GM23338 (cell line): ENCODE results near the gene HOXC5. TPM values are rescaled to one million over a fixed set of nuclear protein-coding genes. Genes with fewer than 3 reads are reported as not detected.

Experiments
- ATAC-seq: fragments of 200-7000 bp; cut with Tn5 transposase; 3 replicates; pipeline ENCODE4 v1.9.1; 2020
- DNase-seq: peaks from one replicate; pipeline ENCODE4 v3.0.0-alpha.2; 2015; ENCODE audit warnings: low spot score
- H2AFZ ChIP-seq: fragments of 200-600 bp; sonication (generic); 2 replicates; pipeline ENCODE4 v1.8.0; 2016; ENCODE audit warnings: antibody characterized with exemption, mild to moderate bottlenecking, moderate library complexity
- H3F3A ChIP-seq: fragments of 200-600 bp; sonication (generic); replicated peaks from 2 replicates; pipeline ENCODE4 v1.8.0; 2017; ENCODE audit warnings: antibody characterized with exemption, mixed run types, low read depth
- H3K27ac ChIP-seq: fragments of 200-600 bp; sonication (generic); 2 replicates; pipeline ENCODE4 v1.6.1; 2016; ENCODE audit warnings: low read depth
- H3K27me3 ChIP-seq: fragments of 200-600 bp; sonication (generic); 2 replicates; pipeline ENCODE4 v1.8.0; 2016; ENCODE audit warnings: mild to moderate bottlenecking, mixed run types, moderate library complexity; ENCODE audit not compliant: insufficient read depth
- H3K36me3 ChIP-seq: fragments of 200-600 bp; sonication (generic); 2 replicates; pipeline ENCODE4 v1.8.0; 2016; ENCODE audit warnings: mild to moderate bottlenecking; ENCODE audit not compliant: insufficient read depth
- H3K4me1 ChIP-seq: fragments of 200-600 bp; sonication (generic); 2 replicates; pipeline ENCODE4 v1.8.0; 2016; ENCODE audit warnings: mild to moderate bottlenecking, moderate library complexity; ENCODE audit not compliant: insufficient read depth
- H3K4me2 ChIP-seq: fragments of 200-600 bp; sonication (generic); 2 replicates; pipeline ENCODE4 v1.7.1; 2017; ENCODE audit warnings: mixed run types
- H3K4me3 ChIP-seq: fragments of 200-600 bp; sonication (generic); 2 replicates; pipeline ENCODE4 v1.6.1; 2016; ENCODE audit warnings: mixed run types
- H3K79me2 ChIP-seq: fragments of 200-600 bp; sonication (generic); replicated peaks from 2 replicates; pipeline ENCODE4 v1.8.0; 2017; ENCODE audit warnings: mild to moderate bottlenecking; ENCODE audit not compliant: insufficient read depth
- H3K9me2 ChIP-seq: fragments of 200-600 bp; sonication (generic); 2 replicates; pipeline ENCODE4 v1.8.0; 2017; ENCODE audit not compliant: insufficient read depth
- H4K20me1 ChIP-seq: fragments of 200-600 bp; sonication (generic); replicated peaks from 2 replicates; pipeline ENCODE4 v1.8.0; 2017; ENCODE audit warnings: mild to moderate bottlenecking; ENCODE audit not compliant: insufficient read depth
- H3K27ac Mint-ChIP-seq: 2 replicates; pipeline ENCODE4 v1.8.0; 2020; ENCODE audit warnings: inconsistent platforms, mild to moderate bottlenecking, moderate library complexity, mixed read lengths
- H3K27me3 Mint-ChIP-seq: 3 replicates; pipeline ENCODE4 v1.8.0; 2022; ENCODE audit warnings: low read depth, mild to moderate bottlenecking, moderate library complexity, mixed read lengths, inconsistent platforms; ENCODE audit not compliant: insufficient read depth, poor library complexity
- H3K36me3 Mint-ChIP-seq: 3 replicates; pipeline ENCODE4 v1.8.0; 2021; ENCODE audit warnings: low read depth, mild to moderate bottlenecking, inconsistent platforms, moderate library complexity, mixed read lengths
- H3K4me1 Mint-ChIP-seq: 3 replicates; pipeline ENCODE4 v1.8.0; 2020; ENCODE audit warnings: mild to moderate bottlenecking, inconsistent platforms, mixed read lengths
- H3K4me3 Mint-ChIP-seq: 3 replicates; pipeline ENCODE4 v1.8.0; 2021; ENCODE audit warnings: moderate library complexity, mild to moderate bottlenecking, inconsistent platforms, mixed read lengths
- H3K9me3 Mint-ChIP-seq: 3 replicates; pipeline ENCODE4 v1.8.0; 2020; ENCODE audit warnings: moderate library complexity, mild to moderate bottlenecking, inconsistent platforms, mixed read lengths
- CREB1 ChIP-seq: fragments of 250-450 bp; sonication (Bioruptor Pico); IDR thresholded peaks from 2 replicates; pipeline ENCODE4 v1.5.0; 2020; ENCODE audit warnings: low read depth, mild to moderate bottlenecking, moderate library complexity
- EZH2 ChIP-seq: fragments of 200-600 bp; sonication (generic); IDR thresholded peaks from one replicate; pipeline ENCODE4 v1.8.0; 2017; ENCODE audit warnings: antibody characterized with exemption, mild to moderate bottlenecking, low read depth; ENCODE audit not compliant: unreplicated experiment
- NANOG ChIP-seq: IDR thresholded peaks from 2 replicates; pipeline ENCODE4 v1.6.1; 2016; ENCODE audit warnings: antibody characterized with exemption, borderline replicate concordance
- REST ChIP-seq: IDR thresholded peaks from one replicate; pipeline ENCODE4 v1.6.1; 2018; ENCODE audit warnings: antibody characterized with exemption; ENCODE audit not compliant: unreplicated experiment
- STAT1 ChIP-seq: IDR thresholded peaks from one replicate; pipeline ENCODE4 v1.6.1; 2016; ENCODE audit warnings: antibody characterized with exemption; ENCODE audit not compliant: unreplicated experiment
- ZNF114 ChIP-seq: fragments of 250-450 bp; sonication (Bioruptor Pico); IDR thresholded peaks from 2 replicates; pipeline ENCODE4 v1.5.0; 2020; ENCODE audit warnings: mild to moderate bottlenecking, moderate library complexity
- ZNF462 ChIP-seq: fragments of 250-450 bp; sonication (Bioruptor Pico); IDR thresholded peaks from 2 replicates; pipeline ENCODE4 v1.5.0; 2020; ENCODE audit warnings: mild to moderate bottlenecking, moderate library complexity
- polyA plus RNA-seq: library from polyadenylated mRNA; unstranded; fragments of >200 nt; fragmentation: Nextera tagmentation; extraction: Ambion mirVana; gene quantifications from 2 replicates; pipeline ENCODE4 v1.2.1, GENCODE V29; 2016
- total RNA-seq: library from RNA; depleted of rRNA; stranded (reverse); fragments of >200 nt; shearing (Covaris generic); gene quantifications from 2 replicates; pipeline ENCODE4 v1.2.3, GENCODE V29; 2014
- TF ChIP-seq, protein P1 (sequence below): IDR thresholded peaks from 2 replicates; pipeline ENCODE4 v1.6.1; 2016; ENCODE audit warnings: antibody characterized with exemption

Gene HOXC5
- total and polyA plus RNA-seq, 2 experiments from 2014 or later = not detected

- H3K4me1 ChIP-seq = peaks cover 42% of the 10 kb centered on the region
- Mint-ChIP-seq H3K27me3 (peaks cover 98% of the 10 kb centered on the region), H3K4me1 (peaks cover 33% of the 10 kb centered on the region), H3K4me3 (peak overlapping the region; percentile 50; the same call in 2 of the 3 replicates), H3K36me3 (no peaks in the 10 kb centered on the region; the same call in 2 of the 3 replicates), H3K9me3 (peaks cover 3% of the 10 kb centered on the region; the same call in 2 of the 3 replicates), H3K27ac (no peak overlapping the region)
- H4K20me1 ChIP-seq = peaks cover 43% of the 10 kb centered on the region
- DNase-seq (peak; percentile 78), ATAC-seq (peak; percentile 15)
- no peak overlapping the region for H3K27ac ChIP-seq
- peak overlapping the region; percentile 89 for H3K4me2 ChIP-seq
- TF ChIP-seq ZNF462 (no peak), CREB1 (CRISPR knock-in tag) (no peak), ZNF114 (no peak), EZH2 (peak; percentile 97), STAT1 (no peak), REST (no peak), NANOG (no peak)
- TF ChIP-seq, protein P1, sequence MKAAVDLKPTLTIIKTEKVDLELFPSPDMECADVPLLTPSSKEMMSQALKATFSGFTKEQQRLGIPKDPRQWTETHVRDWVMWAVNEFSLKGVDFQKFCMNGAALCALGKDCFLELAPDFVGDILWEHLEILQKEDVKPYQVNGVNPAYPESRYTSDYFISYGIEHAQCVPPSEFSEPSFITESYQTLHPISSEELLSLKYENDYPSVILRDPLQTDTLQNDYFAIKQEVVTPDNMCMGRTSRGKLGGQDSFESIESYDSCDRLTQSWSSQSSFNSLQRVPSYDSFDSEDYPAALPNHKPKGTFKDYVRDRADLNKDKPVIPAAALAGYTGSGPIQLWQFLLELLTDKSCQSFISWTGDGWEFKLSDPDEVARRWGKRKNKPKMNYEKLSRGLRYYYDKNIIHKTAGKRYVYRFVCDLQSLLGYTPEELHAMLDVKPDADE = no peak
- peaks cover 37% of the 10 kb centered on the region; the same call in 1 of the 2 replicates for H3F3A ChIP-seq
- H3K4me3 ChIP-seq = peak overlapping the region; percentile 63
- H3K79me2 ChIP-seq = no peaks in the 10 kb centered on the region
- H2AFZ ChIP-seq = no peak overlapping the region
- no peaks in the 10 kb centered on the region for H3K9me2 ChIP-seq
- H3K27me3 ChIP-seq = peaks cover 100% of the 10 kb centered on the region
- no peaks in the 10 kb centered on the region; the same call in 1 of the 2 replicates for H3K36me3 ChIP-seq
These were observed 13.6 kb upstream of the HOXC5 start for GRCh38 chr12:54019091-54019811.
